Loucy (cell line): ENCODE measurements around the gene AMBRA1.

Source experiments
- H2AFZ ChIP-seq: fragments of 200-600 bp; sonication (generic); 2 replicates; pipeline ENCODE4 v1.6.0; 2016; ENCODE audit warnings: antibody characterized with exemption, mild to moderate bottlenecking, low read length, moderate library complexity
- H3F3A ChIP-seq: fragments of 200-600 bp; 2 replicates; pipeline ENCODE4 v1.6.0; 2016; ENCODE audit warnings: antibody characterized with exemption, low read depth, mild to moderate bottlenecking
- H3K27me3 ChIP-seq: fragments of 200-600 bp; sonication (generic); 2 replicates; pipeline ENCODE4 v1.6.1; 2014; ENCODE audit warnings: low read length, mild to moderate bottlenecking; ENCODE audit not compliant: insufficient read depth, poor library complexity, severe bottlenecking
- H3K36me3 ChIP-seq: fragments of 200-600 bp; sonication (generic); 2 replicates; pipeline ENCODE4 v1.6.1; 2016; ENCODE audit warnings: low read length; ENCODE audit not compliant: insufficient read depth
- H3K4me1 ChIP-seq: fragments of 200-600 bp; sonication (generic); 2 replicates; pipeline ENCODE4 v1.5.1; 2014; ENCODE audit warnings: low read length, mild to moderate bottlenecking; ENCODE audit not compliant: insufficient read depth, poor library complexity, severe bottlenecking
- H3K4me2 ChIP-seq: fragments of 200-600 bp; sonication (generic); 2 replicates; pipeline ENCODE4 v1.6.0; 2014; ENCODE audit warnings: antibody characterized with exemption, low read length, low read depth, mild to moderate bottlenecking; ENCODE audit not compliant: poor library complexity, severe bottlenecking
- H3K4me3 ChIP-seq: fragments of 200-600 bp; sonication (generic); 2 replicates; pipeline ENCODE4 v1.5.1; 2014; ENCODE audit warnings: low read length, mild to moderate bottlenecking, mixed read lengths; ENCODE audit not compliant: poor library complexity, severe bottlenecking
- H3K79me2 ChIP-seq: fragments of 200-600 bp; sonication (generic); 2 replicates; pipeline ENCODE4 v1.6.1; 2014; ENCODE audit warnings: low read length; ENCODE audit not compliant: insufficient read depth
- H3K9ac ChIP-seq: fragments of 200-600 bp; sonication (generic); 2 replicates; pipeline ENCODE4 v1.6.0; 2014; ENCODE audit warnings: mild to moderate bottlenecking, low read depth, low read length, moderate library complexity; ENCODE audit not compliant: poor library complexity, severe bottlenecking
- H3K9me2 ChIP-seq: fragments of 200-600 bp; sonication (generic); replicated peaks from 2 replicates; pipeline ENCODE4 v1.6.1; 2016; ENCODE audit warnings: low read depth, low read length, mixed read lengths
- H3K9me3 ChIP-seq: fragments of 200-600 bp; sonication (generic); 2 replicates; pipeline ENCODE4 v1.6.1; 2014; ENCODE audit warnings: mild to moderate bottlenecking, antibody characterized with exemption, low read length, low read depth; ENCODE audit not compliant: insufficient read depth
- H4K20me1 ChIP-seq: fragments of 200-600 bp; sonication (generic); 2 replicates; pipeline ENCODE4 v1.6.0; 2014; ENCODE audit warnings: antibody characterized with exemption, low read length, mild to moderate bottlenecking; ENCODE audit not compliant: insufficient read depth, poor library complexity, severe bottlenecking
- CTCF ChIP-seq: fragments of 200-600 bp; sonication (generic); conservative IDR thresholded peaks from 2 replicates; pipeline ENCODE4 v1.5.1; 2014; ENCODE audit warnings: mild to moderate bottlenecking, antibody characterized with exemption, low read length
- EZH2phosphoT487 ChIP-seq: fragments of 200-600 bp; IDR thresholded peaks from 2 replicates; pipeline ENCODE4 v1.6.1; 2018; ENCODE audit warnings: antibody characterized with exemption, mild to moderate bottlenecking, moderate library complexity, borderline replicate concordance

Gene AMBRA1

DNA sequence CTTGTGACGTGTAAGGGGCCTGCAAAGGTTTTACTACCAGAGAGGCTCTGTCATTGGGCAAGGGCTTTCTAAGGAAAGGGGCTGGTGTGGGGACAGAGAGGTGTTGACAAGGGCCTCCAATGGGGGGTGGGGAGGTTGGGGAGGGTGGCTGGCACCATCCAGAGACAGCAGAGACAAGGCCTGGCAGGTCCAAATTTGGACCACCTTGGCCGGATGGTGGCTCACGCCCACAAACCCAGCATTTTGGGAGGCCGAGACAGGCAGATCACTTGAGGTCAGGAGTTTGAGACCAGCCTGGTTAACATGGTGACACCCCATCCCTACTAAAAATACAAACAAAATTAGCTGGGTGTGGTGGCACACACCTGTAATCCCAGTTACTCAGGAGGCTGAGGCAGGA, 200.1 kb downstream of the AMBRA1 start:
- H3K79me2 ChIP-seq: no peaks in the 10 kb centered on the region
- no peak for TF ChIP-seq CTCF
- TF ChIP-seq EZH2phosphoT487: no peak
- H3K9me2 ChIP-seq: no peaks in the 10 kb centered on the region
- H3K4me2 ChIP-seq: no peak overlapping the region
- H3K9ac ChIP-seq: no peak overlapping the region
- H3K36me3 ChIP-seq: peaks cover 15% of the 10 kb centered on the region; the same call in 1 of the 2 replicates
- no peaks in the 10 kb centered on the region for H3K9me3 ChIP-seq
- peaks cover 4% of the 10 kb centered on the region for H3K27me3 ChIP-seq
- no peaks in the 10 kb centered on the region for H3K4me1 ChIP-seq
- no peak overlapping the region for H2AFZ ChIP-seq
- no peaks in the 10 kb centered on the region for H4K20me1 ChIP-seq
- H3K4me3 ChIP-seq: no peak overlapping the region
- H3F3A ChIP-seq: no peaks in the 10 kb centered on the region

DNA sequence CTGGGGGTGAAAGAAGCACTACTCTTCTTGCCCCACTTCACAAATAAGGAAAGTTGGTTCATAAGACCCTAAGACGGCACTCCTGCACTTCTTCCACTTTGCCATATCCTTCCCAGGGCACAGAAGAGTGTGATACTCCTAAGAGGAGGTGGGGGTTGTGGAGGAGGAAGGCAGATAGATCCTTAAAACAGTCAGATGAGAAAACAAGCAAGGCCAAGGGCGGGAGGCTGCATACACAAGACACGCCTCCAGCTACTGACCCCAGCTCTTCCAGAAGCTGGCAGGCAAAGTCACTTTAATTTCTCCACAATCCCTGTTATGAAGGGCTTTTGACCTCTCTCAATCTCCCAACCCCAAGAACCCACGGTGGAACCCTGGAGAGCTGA, 200.6 kb downstream of the AMBRA1 start:
- Histone ChIP-seq H3K9ac (no peak overlapping the region), H3K9me2 (no peaks in the 10 kb centered on the region), H3K4me2 (no peak overlapping the region), H3K9me3 (no peaks in the 10 kb centered on the region), H4K20me1 (no peaks in the 10 kb centered on the region), H3K79me2 (no peaks in the 10 kb centered on the region), H3K27me3 (peaks cover 4% of the 10 kb centered on the region), H3K36me3 (peaks cover 15% of the 10 kb centered on the region; the same call in 1 of the 2 replicates), H3K4me1 (peaks cover 5% of the 10 kb centered on the region), H2AFZ (no peak overlapping the region), H3K4me3 (no peak overlapping the region), H3F3A (no peaks in the 10 kb centered on the region)
- TF ChIP-seq EZH2phosphoT487 (no peak), CTCF (no peak)

- no peak overlapping the region for H2AFZ ChIP-seq
- peaks cover 9% of the 10 kb centered on the region; the same call in 1 of the 2 replicates for H3K36me3 ChIP-seq
- no peaks in the 10 kb centered on the region for H3K79me2 ChIP-seq
- peaks cover 9% of the 10 kb centered on the region for H3K4me1 ChIP-seq
- no peaks in the 10 kb centered on the region for H4K20me1 ChIP-seq
- no peak overlapping the region for H3K4me3 ChIP-seq
- H3K9me3 ChIP-seq: no peaks in the 10 kb centered on the region
- no peak overlapping the region for H3K4me2 ChIP-seq
- H3K27me3 ChIP-seq: peaks cover 4% of the 10 kb centered on the region
- no peaks in the 10 kb centered on the region for H3K9me2 ChIP-seq
- TF ChIP-seq CTCF: no peak
- no peak for TF ChIP-seq EZH2phosphoT487
- no peaks in the 10 kb centered on the region for H3F3A ChIP-seq
- no peak overlapping the region for H3K9ac ChIP-seq
Observed at GRCh38 chr11:46392421-46393230, 201.2 kb downstream of the AMBRA1 start.
